GM12892 (cell line): ENCODE measurements around the gene ZMIZ1.

Source experiments
- DNase-seq: peaks from one replicate; pipeline ENCODE4 v3.0.0; 2011; ENCODE audit not compliant: insufficient read length
- FAIRE-seq: peaks from 2 replicates; lab custom pipeline; 2011; peaks lifted over from hg19 to GRCh38; lab: Jason Lieb, UNC
- POLR2A ChIP-seq: IDR thresholded peaks from 2 replicates; pipeline ENCODE4 v1.6.1; 2011; ENCODE audit warnings: low read depth, low read length, control low read depth
- POLR2AphosphoS5 ChIP-seq: IDR thresholded peaks from 2 replicates; pipeline ENCODE4 v1.6.1; 2011; ENCODE audit warnings: low read depth, low read length, control low read depth
- TAF1 ChIP-seq: IDR thresholded peaks from 2 replicates; pipeline ENCODE4 v1.6.1; 2011; ENCODE audit warnings: low read depth, mild to moderate bottlenecking, control low read depth, low read length, borderline replicate concordance

ZMIZ1 gene

DNA sequence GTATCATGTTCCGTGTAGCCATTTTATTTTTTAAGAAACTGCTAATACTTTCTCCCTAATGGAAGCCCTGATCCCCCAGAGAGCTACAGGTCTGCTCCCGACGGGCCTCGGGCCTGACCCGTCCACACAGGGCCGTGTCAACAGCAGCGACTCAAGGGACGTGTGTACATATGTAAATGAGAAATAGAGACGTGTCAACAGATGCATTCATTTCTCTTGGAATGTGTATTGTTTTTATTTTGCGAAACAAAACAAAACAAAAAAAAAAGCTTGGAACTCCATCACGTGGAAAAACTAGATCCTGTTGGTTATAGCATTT is 246.8 kb downstream of the ZMIZ1 start:
- FAIRE-seq, result no peak
- TF ChIP-seq TAF1 (no peak), POLR2A (no peak), POLR2AphosphoS5 (no peak)

GRCh38 chr10:79316671-79317431 is 248.1 kb downstream of the ZMIZ1 start:
- no peak for TF ChIP-seq TAF1
- TF ChIP-seq POLR2AphosphoS5, result peak; percentile 83
- peak; percentile 52; the same call in 1 of the 2 replicates for TF ChIP-seq POLR2A
- peak; percentile 86 for FAIRE-seq

More for the DNA sequence above, 246.8 kb downstream of the ZMIZ1 start:
- DNase-seq, result no peak

GRCh38 chr10:79318369-79318768 is 249.6 kb downstream of the ZMIZ1 start:
- TF ChIP-seq POLR2AphosphoS5 (no peak), POLR2A (no peak), TAF1 (no peak)
- no peak for DNase-seq
- no peak for FAIRE-seq

More at GRCh38 chr10:79316671-79317431, 248.1 kb downstream of the ZMIZ1 start:
- DNase-seq, result peak; percentile 37

GRCh38 chr10:79319115-79319771 is 250.5 kb downstream of the ZMIZ1 start:
- TF ChIP-seq TAF1, result no peak
- TF ChIP-seq POLR2AphosphoS5, result no peak
- no peak for TF ChIP-seq POLR2A
- FAIRE-seq, result no peak
- DNase-seq, result no peak

DNA sequence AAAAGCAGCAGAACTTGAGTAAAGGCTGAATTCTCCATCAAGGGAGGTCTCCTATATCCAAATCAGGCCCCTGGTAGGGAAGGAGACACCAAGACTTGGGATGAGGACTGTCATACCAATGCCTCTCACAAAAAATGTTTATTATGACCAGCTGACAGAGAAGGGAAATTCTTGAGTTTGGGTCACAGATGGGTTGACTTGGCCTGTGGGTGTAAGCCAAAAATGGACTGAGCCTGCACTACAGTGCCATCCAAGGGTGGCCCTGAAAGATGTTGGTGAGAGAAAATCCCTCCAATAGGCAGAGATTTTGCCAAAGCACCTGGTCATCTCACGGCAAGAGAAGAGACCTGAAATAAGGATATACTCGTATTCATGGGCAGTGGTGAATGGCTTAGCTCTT is 251.6 kb downstream of the ZMIZ1 start:
- DNase-seq, result no peak
- no peak for TF ChIP-seq POLR2AphosphoS5
- FAIRE-seq, result no peak

DNA sequence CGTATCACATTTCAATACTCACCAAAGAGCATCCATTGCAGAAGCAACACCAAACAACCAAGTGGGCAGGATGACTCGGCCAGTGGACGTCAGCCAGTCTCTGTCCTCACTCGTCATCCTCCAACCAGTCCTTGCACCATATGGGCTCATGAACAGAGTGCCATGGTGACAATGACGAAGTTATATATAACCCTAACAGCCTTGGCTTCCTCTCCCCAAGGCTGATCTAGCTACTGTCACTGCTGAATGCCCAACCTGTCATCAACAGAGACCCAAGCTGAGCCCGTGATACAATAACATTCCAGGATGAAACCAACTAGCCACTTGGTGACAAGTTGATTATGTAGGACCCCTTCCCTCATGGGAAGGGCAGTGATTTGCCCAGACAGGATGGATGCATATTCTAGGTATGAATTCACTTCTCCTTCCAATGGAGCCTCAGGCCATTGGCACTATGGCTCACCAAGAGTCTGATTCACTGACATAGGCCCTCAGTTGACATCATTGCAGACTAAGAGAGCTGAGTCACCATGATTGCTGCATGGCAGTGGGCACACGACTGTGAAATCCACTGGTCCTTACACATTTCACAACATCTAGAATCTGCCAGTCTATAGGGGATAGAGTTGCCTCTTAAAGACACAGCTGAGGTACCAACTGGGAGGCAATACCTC is 252.2 kb downstream of the ZMIZ1 start:
- FAIRE-seq (no peak), DNase-seq (no peak)
- TF ChIP-seq POLR2AphosphoS5 (no peak), TAF1 (no peak), POLR2A (no peak)

- no peak for FAIRE-seq
These were observed 252.7 kb downstream of the ZMIZ1 start for GRCh38 chr10:79321494-79321882.

GRCh38 chr10:79321951-79322350 is 253.2 kb downstream of the ZMIZ1 start:
- DNase-seq, result no peak
- TF ChIP-seq TAF1 (no peak), POLR2A (no peak), POLR2AphosphoS5 (no peak)
- FAIRE-seq, result no peak

More at GRCh38 chr10:79321494-79321882, 252.7 kb downstream of the ZMIZ1 start:
- TF ChIP-seq TAF1, result no peak
- no peak for TF ChIP-seq POLR2AphosphoS5
- TF ChIP-seq POLR2A, result no peak
- DNase-seq, result no peak

GRCh38 chr10:79322616-79323543 is 254.1 kb downstream of the ZMIZ1 start:
- no peak for TF ChIP-seq POLR2A
- TF ChIP-seq POLR2AphosphoS5, result no peak
- no peak for TF ChIP-seq TAF1
- peak; percentile 53 for FAIRE-seq
- DNase-seq, result no peak

DNA sequence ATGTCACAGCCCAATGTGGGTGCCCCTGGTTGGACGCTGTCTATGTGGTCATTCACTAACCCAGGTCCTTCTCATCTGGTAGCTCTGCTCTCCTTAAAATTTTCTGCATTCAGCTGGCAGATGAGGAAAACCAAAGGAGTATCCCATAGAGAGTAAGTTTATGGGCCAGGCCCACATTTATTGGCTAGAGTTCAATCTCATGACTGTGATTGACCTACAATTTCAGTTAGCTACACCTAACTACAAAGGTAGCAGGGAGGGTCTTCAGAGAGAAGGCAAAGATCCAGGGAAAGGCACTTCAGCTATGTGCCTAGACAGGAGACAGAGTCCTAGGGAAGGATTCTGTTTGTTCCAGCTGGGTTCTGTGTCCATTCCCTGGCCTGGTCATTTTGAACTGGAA is 254.8 kb downstream of the ZMIZ1 start:
- DNase-seq (no peak), FAIRE-seq (no peak)
- TF ChIP-seq POLR2A (no peak), POLR2AphosphoS5 (no peak), TAF1 (no peak)

- DNase-seq, result no peak
- TF ChIP-seq POLR2A, result no peak
- TF ChIP-seq TAF1, result no peak
- TF ChIP-seq POLR2AphosphoS5, result no peak
- FAIRE-seq, result no peak
These were observed 255.4 kb downstream of the ZMIZ1 start for GRCh38 chr10:79324032-79324695.
